ENCODE results near the gene CDC42BPG.

CDC42BPG gene

DNA sequence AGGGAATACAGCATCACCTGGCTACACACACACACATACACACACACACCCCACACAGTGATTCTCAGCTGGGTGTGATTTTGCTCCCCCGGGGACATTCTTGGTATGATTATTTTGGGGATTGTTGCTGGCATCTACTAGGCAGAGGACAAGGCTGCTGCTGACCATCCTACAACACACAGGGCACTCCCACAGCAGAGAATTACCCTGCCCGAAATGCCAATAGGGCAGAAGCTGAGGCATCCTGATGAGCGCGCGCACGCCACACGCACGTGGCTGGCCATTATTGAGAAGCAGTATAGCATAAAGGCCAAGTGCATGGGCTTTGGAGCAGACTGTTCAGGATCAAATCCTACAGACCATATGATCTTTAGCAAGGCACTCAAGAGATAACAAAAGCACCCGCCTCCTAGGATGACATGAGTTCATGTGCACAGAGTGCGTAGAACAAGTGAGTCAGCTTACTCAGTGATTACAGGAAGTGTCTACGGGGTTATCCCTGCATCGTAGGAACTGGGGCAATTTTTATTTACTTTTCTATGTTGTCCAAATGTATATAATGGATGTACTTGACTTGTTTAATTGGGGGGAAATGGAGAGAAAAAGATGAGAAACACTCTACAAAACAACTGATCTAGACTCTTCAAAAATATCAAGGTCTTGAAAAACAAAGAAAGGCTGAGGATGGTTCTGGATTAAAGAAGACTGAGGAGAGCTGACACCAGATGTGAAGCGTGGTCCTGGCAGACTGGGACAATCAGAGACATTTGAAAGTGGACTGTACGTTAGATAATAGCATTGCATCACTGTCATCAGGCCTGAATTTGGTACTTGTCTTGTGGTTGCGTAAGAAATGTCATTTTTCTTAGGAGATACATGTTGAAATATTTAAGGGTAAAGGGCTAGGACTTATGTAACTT, 41.2 kb upstream of the CDC42BPG start:
- peak; percentile 58 for DNase-seq (ENCODE audit: low read depth, low spot score)
- TF ChIP-seq, protein P1, sequence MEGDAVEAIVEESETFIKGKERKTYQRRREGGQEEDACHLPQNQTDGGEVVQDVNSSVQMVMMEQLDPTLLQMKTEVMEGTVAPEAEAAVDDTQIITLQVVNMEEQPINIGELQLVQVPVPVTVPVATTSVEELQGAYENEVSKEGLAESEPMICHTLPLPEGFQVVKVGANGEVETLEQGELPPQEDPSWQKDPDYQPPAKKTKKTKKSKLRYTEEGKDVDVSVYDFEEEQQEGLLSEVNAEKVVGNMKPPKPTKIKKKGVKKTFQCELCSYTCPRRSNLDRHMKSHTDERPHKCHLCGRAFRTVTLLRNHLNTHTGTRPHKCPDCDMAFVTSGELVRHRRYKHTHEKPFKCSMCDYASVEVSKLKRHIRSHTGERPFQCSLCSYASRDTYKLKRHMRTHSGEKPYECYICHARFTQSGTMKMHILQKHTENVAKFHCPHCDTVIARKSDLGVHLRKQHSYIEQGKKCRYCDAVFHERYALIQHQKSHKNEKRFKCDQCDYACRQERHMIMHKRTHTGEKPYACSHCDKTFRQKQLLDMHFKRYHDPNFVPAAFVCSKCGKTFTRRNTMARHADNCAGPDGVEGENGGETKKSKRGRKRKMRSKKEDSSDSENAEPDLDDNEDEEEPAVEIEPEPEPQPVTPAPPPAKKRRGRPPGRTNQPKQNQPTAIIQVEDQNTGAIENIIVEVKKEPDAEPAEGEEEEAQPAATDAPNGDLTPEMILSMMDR (IDR thresholded peaks at IDR 0.05; ENCODE audit: low read depth, low read length) = no peak
- in situ Hi-C loops (cut with HindIII; ENCODE audit: low sequenced_read_pairs) = no loop called here
- H3K4me3 ChIP-seq (ENCODE audit: low read depth, low read length) = no peak overlapping the region

DNA sequence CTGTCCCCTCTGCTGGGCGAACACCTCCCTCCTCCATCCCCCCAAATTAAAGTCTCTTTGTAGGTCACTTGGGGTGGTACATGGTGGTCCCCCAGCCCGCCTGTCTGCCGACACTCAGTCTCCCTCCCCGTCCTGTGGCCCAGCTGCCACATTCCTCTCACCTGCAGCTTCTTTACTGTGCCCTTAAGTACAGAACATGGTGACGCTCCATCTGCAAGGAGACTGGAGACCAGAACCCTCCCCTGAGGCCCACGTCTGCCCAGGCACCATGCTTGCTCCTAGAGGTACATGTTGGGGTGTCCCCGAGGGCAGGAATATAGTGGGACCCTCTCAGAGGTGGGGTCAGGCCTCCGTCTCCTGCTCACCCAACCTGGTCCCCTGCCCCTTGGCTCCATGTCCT, 39.6 kb upstream of the CDC42BPG start:
- in situ Hi-C loops (cut with HindIII; ENCODE audit: low sequenced_read_pairs) = no loop called here
- no peak for DNase-seq (ENCODE audit: low read depth, low spot score)
- no peak overlapping the region for H3K4me3 ChIP-seq (ENCODE audit: low read depth, low read length)
- TF ChIP-seq, protein P1 (IDR thresholded peaks at IDR 0.05; ENCODE audit: low read depth, low read length) = no peak

DNA sequence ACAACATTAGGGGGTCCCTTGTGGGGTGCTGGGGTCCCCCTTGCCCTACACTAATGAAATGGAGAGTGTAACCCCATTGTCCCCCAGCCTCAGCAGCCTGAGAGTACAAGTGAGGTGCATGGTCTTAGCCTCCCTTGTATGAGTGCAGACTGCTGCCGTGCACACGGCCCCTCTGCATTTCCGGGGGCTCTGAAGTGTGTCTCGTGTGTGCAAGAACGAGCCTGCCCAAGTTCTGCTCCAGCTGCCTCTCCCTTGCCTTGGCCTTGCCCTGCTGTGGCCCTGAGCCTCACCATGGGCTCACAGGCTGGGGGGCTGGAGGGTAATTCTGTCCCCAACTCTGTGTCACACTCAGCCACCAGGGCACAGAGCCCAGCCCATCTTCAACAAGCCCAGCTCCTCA, 39.1 kb upstream of the CDC42BPG start:
- in situ Hi-C loops (cut with HindIII; ENCODE audit: low sequenced_read_pairs) = no loop called here

DNA sequence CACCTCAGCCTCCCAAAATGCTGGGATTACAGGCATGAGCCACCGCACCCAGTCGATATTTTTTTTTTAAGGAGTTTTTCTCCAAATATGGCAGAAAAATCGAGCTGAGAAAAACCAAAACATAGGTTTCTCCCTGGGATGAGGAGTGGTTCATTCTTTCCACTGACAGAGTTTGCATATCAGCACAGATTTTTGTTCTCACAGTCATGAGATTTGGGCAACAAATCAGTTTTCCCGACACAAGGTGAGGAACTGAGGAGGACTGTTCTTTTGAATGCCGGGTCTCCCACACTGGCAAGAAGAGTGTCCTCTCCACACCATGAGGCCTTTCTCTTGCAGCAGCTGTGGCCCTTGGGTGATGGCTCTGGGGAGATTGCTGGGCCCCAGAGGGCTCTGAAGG, 37.8 kb upstream of the CDC42BPG start:
- H3K4me3 ChIP-seq (ENCODE audit: low read depth, low read length) = no peak overlapping the region
- DNase-seq (ENCODE audit: low read depth, low spot score) = no peak
- in situ Hi-C loops (cut with HindIII; ENCODE audit: low sequenced_read_pairs) = no loop called here
- TF ChIP-seq, protein P1 (IDR thresholded peaks at IDR 0.05; ENCODE audit: low read depth, low read length) = no peak

More for the DNA sequence above, 39.1 kb upstream of the CDC42BPG start:
- no peak for DNase-seq (ENCODE audit: low read depth, low spot score)
- TF ChIP-seq, protein P1 (IDR thresholded peaks at IDR 0.05; ENCODE audit: low read depth, low read length) = no peak
- H3K4me3 ChIP-seq (ENCODE audit: low read depth, low read length) = no peak overlapping the region

DNA sequence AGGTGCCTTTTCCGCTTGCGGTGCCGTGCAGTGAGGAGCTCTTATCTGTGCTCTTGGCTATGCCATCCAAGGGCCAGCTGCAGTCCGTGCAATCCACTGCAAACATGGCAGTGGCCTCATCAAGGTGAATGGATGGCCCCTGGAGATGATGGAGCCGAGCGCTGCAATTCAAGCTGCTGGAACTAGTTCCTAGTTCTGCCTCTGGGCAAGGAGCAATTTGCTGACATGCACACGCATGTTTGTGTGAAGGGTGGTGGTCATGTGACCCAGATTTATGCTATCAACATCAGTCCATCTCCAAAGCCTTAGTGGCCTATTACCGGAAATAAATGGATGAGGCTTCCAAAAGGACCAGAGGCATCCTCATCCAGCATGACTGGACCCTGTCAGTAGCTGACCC, 37.0 kb upstream of the CDC42BPG start:
- in situ Hi-C loops (cut with HindIII; ENCODE audit: low sequenced_read_pairs) = no loop called here
- no peak for DNase-seq (ENCODE audit: low read depth, low spot score)
- no peak overlapping the region for H3K4me3 ChIP-seq (ENCODE audit: low read depth, low read length)
- TF ChIP-seq, protein P1 (IDR thresholded peaks at IDR 0.05; ENCODE audit: low read depth, low read length) = no peak

DNA sequence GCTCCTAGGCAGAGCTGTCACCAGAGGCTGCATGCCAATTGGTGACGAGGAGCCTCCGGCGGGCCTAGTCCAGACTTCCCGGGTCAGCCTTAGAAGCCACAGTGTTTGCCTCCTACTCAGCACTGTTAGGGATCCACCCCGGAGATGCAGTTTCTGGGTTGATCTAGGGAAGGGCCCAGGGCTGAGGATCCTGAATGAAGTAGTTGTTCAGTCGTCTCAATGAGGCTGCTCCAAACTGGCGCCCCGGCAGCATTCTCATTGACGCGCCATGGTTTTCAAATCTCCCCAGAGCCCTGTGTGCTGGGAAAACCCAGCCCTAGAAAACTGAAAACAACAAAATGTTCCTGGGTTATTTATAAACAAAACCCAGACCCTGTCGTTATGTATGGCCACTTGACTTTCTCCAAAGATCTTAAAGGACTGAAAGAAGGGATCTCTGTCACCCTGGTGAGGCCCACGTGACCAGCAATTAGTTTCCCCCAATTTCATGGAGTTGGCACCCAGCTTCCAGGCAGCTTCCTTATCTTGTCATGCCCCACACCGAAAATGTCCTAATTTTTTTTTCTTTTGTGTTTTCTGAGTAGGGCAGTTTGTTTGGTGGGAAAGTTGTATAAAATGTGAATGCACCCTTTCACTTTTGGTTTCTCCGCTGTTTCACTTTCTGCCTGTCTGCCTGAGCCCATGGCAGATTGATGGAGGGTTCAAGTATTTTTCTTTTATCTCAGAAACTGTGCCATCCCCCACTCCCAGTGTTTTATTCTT, 36.0 kb upstream of the CDC42BPG start:
- TF ChIP-seq, protein P1 (IDR thresholded peaks at IDR 0.05; ENCODE audit: low read depth, low read length) = no peak
- DNase-seq (ENCODE audit: low read depth, low spot score) = no peak
- no peak overlapping the region for H3K4me3 ChIP-seq (ENCODE audit: low read depth, low read length)
- in situ Hi-C loops (cut with HindIII; ENCODE audit: low sequenced_read_pairs) = no loop called here
